ENCODE data around the gene ZMYND12.

ZMYND12 gene

GRCh38 chr1:42420911-42421585 lies 34.8 kb downstream of the ZMYND12 start:
- H3K4me3 ChIP-seq (replicated peaks; ENCODE audit: low read depth, low read length): no peak overlapping the region
- peak; percentile 82 for DNase-seq (ENCODE audit: low read depth)
- TF ChIP-seq, protein P1, sequence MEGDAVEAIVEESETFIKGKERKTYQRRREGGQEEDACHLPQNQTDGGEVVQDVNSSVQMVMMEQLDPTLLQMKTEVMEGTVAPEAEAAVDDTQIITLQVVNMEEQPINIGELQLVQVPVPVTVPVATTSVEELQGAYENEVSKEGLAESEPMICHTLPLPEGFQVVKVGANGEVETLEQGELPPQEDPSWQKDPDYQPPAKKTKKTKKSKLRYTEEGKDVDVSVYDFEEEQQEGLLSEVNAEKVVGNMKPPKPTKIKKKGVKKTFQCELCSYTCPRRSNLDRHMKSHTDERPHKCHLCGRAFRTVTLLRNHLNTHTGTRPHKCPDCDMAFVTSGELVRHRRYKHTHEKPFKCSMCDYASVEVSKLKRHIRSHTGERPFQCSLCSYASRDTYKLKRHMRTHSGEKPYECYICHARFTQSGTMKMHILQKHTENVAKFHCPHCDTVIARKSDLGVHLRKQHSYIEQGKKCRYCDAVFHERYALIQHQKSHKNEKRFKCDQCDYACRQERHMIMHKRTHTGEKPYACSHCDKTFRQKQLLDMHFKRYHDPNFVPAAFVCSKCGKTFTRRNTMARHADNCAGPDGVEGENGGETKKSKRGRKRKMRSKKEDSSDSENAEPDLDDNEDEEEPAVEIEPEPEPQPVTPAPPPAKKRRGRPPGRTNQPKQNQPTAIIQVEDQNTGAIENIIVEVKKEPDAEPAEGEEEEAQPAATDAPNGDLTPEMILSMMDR (IDR thresholded peaks at IDR 0.05; ENCODE audit: low read length, missing control alignments): no peak

GRCh38 chr1:42420121-42420520 lies 35.7 kb downstream of the ZMYND12 start:
- DNase-seq (ENCODE audit: low read depth): no peak
- TF ChIP-seq, protein P1 (IDR thresholded peaks at IDR 0.05; ENCODE audit: low read length, missing control alignments): no peak
- no peak overlapping the region for H3K4me3 ChIP-seq (replicated peaks; ENCODE audit: low read depth, low read length)

GRCh38 chr1:42419126-42419821 lies 36.5 kb downstream of the ZMYND12 start:
- H3K4me3 ChIP-seq (replicated peaks; ENCODE audit: low read depth, low read length): no peak overlapping the region
- TF ChIP-seq, protein P1 (IDR thresholded peaks at IDR 0.05; ENCODE audit: low read length, missing control alignments): no peak
- DNase-seq (ENCODE audit: low read depth): peak; percentile 5

- TF ChIP-seq, protein P1 (IDR thresholded peaks at IDR 0.05; ENCODE audit: low read length, missing control alignments): no peak
- no peak for DNase-seq (ENCODE audit: low read depth)
These were observed 37.3 kb downstream of the ZMYND12 start for GRCh38 chr1:42418516-42418915.

GRCh38 chr1:42417166-42417565 lies 38.7 kb downstream of the ZMYND12 start:
- H3K4me3 ChIP-seq (replicated peaks; ENCODE audit: low read depth, low read length): no peak overlapping the region
- DNase-seq (ENCODE audit: low read depth): no peak
- TF ChIP-seq, protein P1 (IDR thresholded peaks at IDR 0.05; ENCODE audit: low read length, missing control alignments): no peak

More at GRCh38 chr1:42418516-42418915, 37.3 kb downstream of the ZMYND12 start:
- H3K4me3 ChIP-seq (replicated peaks; ENCODE audit: low read depth, low read length): no peak overlapping the region

DNA sequence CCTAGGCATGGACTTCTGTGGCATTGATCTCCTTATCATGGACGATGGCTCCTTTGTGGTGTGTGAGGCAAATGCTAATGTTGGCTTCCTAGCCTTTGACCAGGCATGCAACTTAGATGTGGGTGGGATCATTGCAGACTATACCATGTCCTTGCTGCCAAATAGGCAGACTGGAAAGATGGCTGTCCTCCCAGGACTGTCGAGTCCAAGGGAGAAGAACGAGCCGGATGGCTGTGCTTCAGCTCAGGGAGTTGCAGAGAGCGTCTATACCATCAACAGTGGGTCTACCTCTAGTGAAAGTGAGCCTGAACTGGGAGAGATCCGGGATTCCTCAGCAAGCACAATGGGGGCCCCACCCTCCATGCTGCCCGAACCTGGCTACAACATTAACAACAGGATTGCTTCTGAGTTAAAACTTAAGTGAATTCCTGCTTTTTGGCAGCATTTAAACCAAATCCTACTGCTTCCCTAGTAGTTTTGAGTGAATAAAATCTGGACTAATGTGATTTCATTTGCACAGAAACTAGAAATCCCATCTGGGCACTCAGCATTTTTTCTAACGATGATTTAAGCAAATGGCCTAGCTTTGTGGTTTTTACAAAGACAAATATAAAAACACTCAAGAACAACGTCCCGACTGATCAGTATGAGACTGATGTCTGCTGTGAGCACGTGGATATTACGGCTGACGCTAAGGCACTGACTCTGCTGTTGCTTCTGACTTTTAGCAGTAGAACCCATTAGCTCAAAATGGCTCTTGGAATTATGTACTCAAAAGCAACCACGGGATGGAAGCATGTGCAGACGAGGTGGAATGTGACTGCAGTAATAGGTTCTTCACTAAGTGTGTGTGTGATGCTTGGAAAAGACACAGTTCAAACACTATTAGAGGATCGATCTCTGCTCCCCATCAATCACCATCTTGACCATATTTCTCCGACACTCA lies 41.0 kb downstream of the ZMYND12 start:
- DNase-seq (ENCODE audit: low read depth): no peak
- H3K4me3 ChIP-seq (replicated peaks; ENCODE audit: low read depth, low read length): no peak overlapping the region
- TF ChIP-seq, protein P1 (IDR thresholded peaks at IDR 0.05; ENCODE audit: low read length, missing control alignments): no peak
